Urinary bladder (tissue), 4 donors: ENCODE results near the gene DUSP18. TPM values are rescaled to one million over a fixed set of nuclear protein-coding genes. Genes with fewer than 3 reads are reported as not detected.
A peak's percentile ranks its signal among the peaks of the same experiment; 100 is the strongest.
"Not testable (repeated sequence)": the region's sequence is repeated elsewhere in the genome, so short reads cannot be mapped to it uniquely, and the experiment has no call there.

Experiments used
- DNase-seq: peaks from one replicate; pipeline ENCODE4 v3.0.0-alpha.2; 2015; ENCODE audit errors: extremely low spot score
- H3K27ac ChIP-seq: one replicate; pipeline ENCODE4 v1.5.1; 2013; ENCODE audit warnings: low read depth, mild to moderate bottlenecking, moderate library complexity
- H3K36me3 ChIP-seq: one replicate; pipeline ENCODE4 v1.6.1; 2013; ENCODE audit warnings: mild to moderate bottlenecking, moderate library complexity; ENCODE audit not compliant: insufficient read depth
- H3K4me1 ChIP-seq: one replicate; pipeline ENCODE4 v1.6.1; 2013; ENCODE audit warnings: mild to moderate bottlenecking, moderate library complexity; ENCODE audit not compliant: insufficient read depth
- H3K4me3 ChIP-seq: one replicate; pipeline ENCODE4 v1.5.1; 2013; ENCODE audit warnings: low read depth, low read length
- WGBS: extraction: QIAGEN DNeasy Blood & Tissue Kit; methylation state at CpG from one replicate; pipeline ENCODE4 v1.1.7; 2013; 5-methylcytosine and 5-hydroxymethylcytosine counted together
- polyA plus RNA-seq: library from polyadenylated mRNA; stranded (reverse); fragments of 200-250 nt; gene quantifications from one replicate; pipeline ENCODE4 v1.2.3, GENCODE V29; 2013
- total RNA-seq: library from RNA; depleted of rRNA; stranded (reverse); fragments of >200 nt; gene quantifications from one replicate; pipeline ENCODE4 v1.2.3, GENCODE V29; 2014
- donor health status: healthy with polysubstance abuse.
- donor health status: healthy.

The DUSP18 gene
- total and polyA plus RNA-seq, 2 donors, result 4.1 to 8.6 TPM

- peak overlapping the region; percentile 49 for H3K4me3 ChIP-seq
- H3K4me1 ChIP-seq, result no peaks in the 10 kb centered on the region
- H3K36me3 ChIP-seq, result no peaks in the 10 kb centered on the region
- DNase-seq, result peak; percentile 7
- no peak overlapping the region for H3K27ac ChIP-seq
- WGBS, result 2% methylated on average over 37 of the region's 38 CpGs
These were observed 26.5 kb upstream of the DUSP18 start for GRCh38 chr22:30694171-30694639.

GRCh38 chr22:30691204-30691603, 23.5 kb upstream of the DUSP18 start:
- H3K4me1 ChIP-seq, result no peaks in the 10 kb centered on the region
- H3K4me3 ChIP-seq, result no peak overlapping the region
- no peak overlapping the region for H3K27ac ChIP-seq
- 71% methylated on average over 1 of the region's 1 CpG for WGBS
- no peaks in the 10 kb centered on the region for H3K36me3 ChIP-seq
- no peak for DNase-seq

GRCh38 chr22:30689622-30690021, 21.9 kb upstream of the DUSP18 start:
- H3K36me3 ChIP-seq, result no peaks in the 10 kb centered on the region
- WGBS, result 42% methylated on average over 1 of the region's 1 CpG
- no peaks in the 10 kb centered on the region for H3K4me1 ChIP-seq
- H3K4me3 ChIP-seq, result no peak overlapping the region
- H3K27ac ChIP-seq, result no peak overlapping the region
- DNase-seq, result no peak

- 90% methylated on average over 4 of the region's 4 CpGs for WGBS
- Histone ChIP-seq H3K4me3 (no peak overlapping the region), H3K36me3 (no peaks in the 10 kb centered on the region), H3K27ac (no peak overlapping the region), H3K4me1 (no peaks in the 10 kb centered on the region)
- no peak for DNase-seq
These were observed 19.7 kb upstream of the DUSP18 start for GRCh38 chr22:30687358-30687757.

- Histone ChIP-seq H3K27ac (no peak overlapping the region), H3K36me3 (no peaks in the 10 kb centered on the region), H3K4me3 (no peak overlapping the region), H3K4me1 (no peaks in the 10 kb centered on the region)
- DNase-seq, result no peak
- WGBS, result 61% methylated on average over 7 of the region's 7 CpGs
These were observed 17.5 kb upstream of the DUSP18 start for GRCh38 chr22:30685178-30685577.

- Histone ChIP-seq H3K4me1 (no peaks in the 10 kb centered on the region), H3K4me3 (no peak overlapping the region), H3K36me3 (no peaks in the 10 kb centered on the region), H3K27ac (no peak overlapping the region)
- WGBS, result 51% methylated on average over 2 of the region's 2 CpGs
- DNase-seq, result no peak
These were observed 14.2 kb upstream of the DUSP18 start for GRCh38 chr22:30681831-30682230.

- no peak for DNase-seq
- H3K27ac ChIP-seq, result no peak overlapping the region
- H3K4me1 ChIP-seq, result no peaks in the 10 kb centered on the region
- no peak overlapping the region for H3K4me3 ChIP-seq
- no peaks in the 10 kb centered on the region for H3K36me3 ChIP-seq
- WGBS, result 89% methylated on average over 1 of the region's 1 CpG
These were observed 13.5 kb upstream of the DUSP18 start for GRCh38 chr22:30680991-30681770.

GRCh38 chr22:30679895-30680690, 12.4 kb upstream of the DUSP18 start:
- WGBS, result 80% methylated on average over 12 of the region's 12 CpGs
- not testable (repeated sequence) for H3K27ac ChIP-seq, H3K4me1 ChIP-seq, DNase-seq, H3K36me3 ChIP-seq, H3K4me3 ChIP-seq

- WGBS, result 63% methylated on average over 3 of the region's 3 CpGs
- not testable (repeated sequence) for DNase-seq, H3K27ac ChIP-seq, H3K4me3 ChIP-seq, H3K36me3 ChIP-seq, H3K4me1 ChIP-seq
These were observed 8.9 kb upstream of the DUSP18 start for GRCh38 chr22:30676565-30676964.

GRCh38 chr22:30675436-30675835, 7.8 kb upstream of the DUSP18 start:
- no peak for DNase-seq
- Histone ChIP-seq H3K36me3 (no peaks in the 10 kb centered on the region), H3K4me3 (no peak overlapping the region), H3K27ac (no peak overlapping the region), H3K4me1 (no peaks in the 10 kb centered on the region)
- WGBS, result 59% methylated on average over 9 of the region's 9 CpGs

- no peaks in the 10 kb centered on the region for H3K4me1 ChIP-seq
- no peaks in the 10 kb centered on the region for H3K36me3 ChIP-seq
- no peak for DNase-seq
- no peak overlapping the region for H3K27ac ChIP-seq
- H3K4me3 ChIP-seq, result no peak overlapping the region
- 79% methylated on average over 6 of the region's 6 CpGs for WGBS
These were observed 6.8 kb upstream of the DUSP18 start for GRCh38 chr22:30674482-30674881.

- no peak for DNase-seq
- H3K27ac ChIP-seq, result no peak overlapping the region
- no peak overlapping the region for H3K4me3 ChIP-seq
- no peaks in the 10 kb centered on the region for H3K4me1 ChIP-seq
- H3K36me3 ChIP-seq, result no peaks in the 10 kb centered on the region
- WGBS, result 87% methylated on average over 4 of the region's 4 CpGs
These were observed 5.5 kb upstream of the DUSP18 start for GRCh38 chr22:30673136-30673535.

GRCh38 chr22:30671071-30671470, 3.4 kb upstream of the DUSP18 start:
- H3K36me3 ChIP-seq, result no peaks in the 10 kb centered on the region
- no peak overlapping the region for H3K4me3 ChIP-seq
- DNase-seq, result no peak
- H3K4me1 ChIP-seq, result no peaks in the 10 kb centered on the region
- no peak overlapping the region for H3K27ac ChIP-seq
- 66% methylated on average over 3 of the region's 3 CpGs for WGBS

GRCh38 chr22:30668386-30668710, 673 bp upstream of the DUSP18 start:
- Histone ChIP-seq H3K36me3 (peaks cover 2% of the 10 kb centered on the region), H3K4me1 (no peaks in the 10 kb centered on the region), H3K4me3 (peak overlapping the region; percentile 85), H3K27ac (no peak overlapping the region)
- DNase-seq, result no peak
- WGBS, result 31% methylated on average over 10 of the region's 10 CpGs
